Spleen (tissue), 7 donors: ENCODE data around the gene MESP2.

Experiments
- POLR2A ChIP-seq, 3 donors: fragments of 450-650 bp; IDR thresholded peaks; one replicate each; pipeline ENCODE4 v1.5.1; 2017; ENCODE audit warnings: antibody characterized with exemption in 3 of 3, mild to moderate bottlenecking in 1 of 3
- POLR2AphosphoS5 ChIP-seq, 3 donors: sonication (generic); formaldehyde crosslinking; IDR thresholded peaks; one replicate each; pipeline ENCODE4 v1.5.1; 2017; ENCODE audit warnings: antibody characterized with exemption in 3 of 3
- TF ChIP-seq, protein P1 (sequence below), 11 experiments: fragments of 200-600 bp in 7 of 11; fragments of 450-650 bp in 4 of 11; sonication (generic) in 4 of 11; IDR thresholded peaks in 8 of 11; conservative IDR thresholded peaks in 3 of 11; 1 replicate in 7 of 11; 2 replicates in 4 of 11; pipeline versions ENCODE4 v1.4.0 to v1.8.0; 2016 to 2021; ENCODE audit warnings: antibody characterized with exemption in 11 of 11, inconsistent platforms in 4 of 11, mild to moderate bottlenecking in 1 of 11
- donor health status: DM: no; HTN: no; CAD: no; lungs with moderate emphysema.
- donor health status: DM: no; HTN: no; CAD: no.
- donor health status: DM: no; HTN: no; CAD: no.

GRCh38 chr15:89767411-89767915, 8.7 kb upstream of the MESP2 start:
- TF ChIP-seq, protein P1, sequence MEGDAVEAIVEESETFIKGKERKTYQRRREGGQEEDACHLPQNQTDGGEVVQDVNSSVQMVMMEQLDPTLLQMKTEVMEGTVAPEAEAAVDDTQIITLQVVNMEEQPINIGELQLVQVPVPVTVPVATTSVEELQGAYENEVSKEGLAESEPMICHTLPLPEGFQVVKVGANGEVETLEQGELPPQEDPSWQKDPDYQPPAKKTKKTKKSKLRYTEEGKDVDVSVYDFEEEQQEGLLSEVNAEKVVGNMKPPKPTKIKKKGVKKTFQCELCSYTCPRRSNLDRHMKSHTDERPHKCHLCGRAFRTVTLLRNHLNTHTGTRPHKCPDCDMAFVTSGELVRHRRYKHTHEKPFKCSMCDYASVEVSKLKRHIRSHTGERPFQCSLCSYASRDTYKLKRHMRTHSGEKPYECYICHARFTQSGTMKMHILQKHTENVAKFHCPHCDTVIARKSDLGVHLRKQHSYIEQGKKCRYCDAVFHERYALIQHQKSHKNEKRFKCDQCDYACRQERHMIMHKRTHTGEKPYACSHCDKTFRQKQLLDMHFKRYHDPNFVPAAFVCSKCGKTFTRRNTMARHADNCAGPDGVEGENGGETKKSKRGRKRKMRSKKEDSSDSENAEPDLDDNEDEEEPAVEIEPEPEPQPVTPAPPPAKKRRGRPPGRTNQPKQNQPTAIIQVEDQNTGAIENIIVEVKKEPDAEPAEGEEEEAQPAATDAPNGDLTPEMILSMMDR (IDR thresholded peaks at IDR 0.05 in 8 of 11, conservative IDR thresholded peaks at IDR 0.05 in 3 of 11): no peak
- TF ChIP-seq POLR2AphosphoS5 (IDR thresholded peaks at IDR 0.05) (no peak), POLR2A (IDR thresholded peaks at IDR 0.05) (no peak)
